ENCODE measurements around the gene ZNF836. TPM values are rescaled to one million over a fixed set of nuclear protein-coding genes. Genes with fewer than 3 reads are reported as not detected.
A peak's percentile ranks its signal among the peaks of the same experiment; 100 is the strongest.
"Not testable (repeated sequence)": the region's sequence is repeated elsewhere in the genome, so short reads cannot be mapped to it uniquely, and the experiment has no call there.

The ZNF836 gene
- 47.7 TPM for total RNA-seq

- FAIRE-seq (no peak), DNase-seq (ENCODE audit: low spot score in 2 of 2) (peak; percentile 59 to 91)
These were observed at the start of gene ZNF836 for GRCh38 chr19:52171321-52172169. Gene ZNF836 (minus strand): TSS chr19:52171621. CDS start chr19:52168072, 3,549 bp downstream.

DNA sequence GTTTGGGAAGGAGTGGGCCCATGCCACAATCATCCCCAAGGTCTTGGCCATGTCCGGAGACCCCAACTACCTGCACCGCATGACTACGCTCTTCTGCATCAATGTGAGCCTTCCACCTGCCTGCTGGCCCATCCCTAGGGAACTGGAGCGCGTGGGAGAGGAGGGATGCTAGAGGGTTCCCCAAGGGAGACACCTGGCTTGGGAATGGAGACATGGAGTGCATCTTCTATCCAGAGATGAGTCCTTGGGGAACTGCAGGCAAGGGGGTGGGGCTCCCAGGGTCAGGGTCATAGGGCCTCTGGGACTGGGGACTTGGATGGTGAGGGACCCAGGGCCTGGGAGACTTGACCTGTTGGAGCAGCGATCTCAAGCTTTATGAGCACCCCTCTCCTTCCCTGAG is 49.6 kb upstream of the ZNF836 start:
- no peak for FAIRE-seq

DNA sequence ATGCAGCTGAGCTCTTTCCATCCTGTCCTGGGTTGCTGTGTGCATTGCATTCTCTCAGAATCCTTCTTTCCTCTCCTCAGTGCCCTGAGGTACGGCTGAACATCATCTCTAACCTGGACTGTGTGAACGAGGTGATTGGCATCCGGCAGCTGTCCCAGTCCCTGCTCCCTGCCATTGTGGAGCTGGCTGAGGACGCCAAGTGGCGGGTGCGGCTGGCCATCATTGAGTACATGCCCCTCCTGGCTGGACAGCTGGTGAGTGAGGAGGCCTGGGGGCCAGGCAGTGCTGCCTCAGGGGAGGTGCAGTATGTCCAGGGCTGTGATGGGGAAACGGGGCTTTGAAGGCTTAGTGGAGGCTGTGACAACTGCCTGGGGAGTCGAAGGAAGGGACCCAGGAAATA is 48.2 kb upstream of the ZNF836 start:
- DNase-seq (ENCODE audit: low spot score in 2 of 2): no peak
- no peak for FAIRE-seq

More for the DNA sequence above, 49.6 kb upstream of the ZNF836 start:
- DNase-seq (ENCODE audit: low spot score in 2 of 2): no peak

GRCh38 chr19:52217576-52217975 is 46.2 kb upstream of the ZNF836 start:
- no peak for DNase-seq (ENCODE audit: low spot score in 2 of 2)

GRCh38 chr19:52216401-52216800 is 45.0 kb upstream of the ZNF836 start:
- DNase-seq (ENCODE audit: low spot score in 2 of 2) (no peak), FAIRE-seq (no peak)

More at GRCh38 chr19:52217576-52217975, 46.2 kb upstream of the ZNF836 start:
- no peak for FAIRE-seq

DNA sequence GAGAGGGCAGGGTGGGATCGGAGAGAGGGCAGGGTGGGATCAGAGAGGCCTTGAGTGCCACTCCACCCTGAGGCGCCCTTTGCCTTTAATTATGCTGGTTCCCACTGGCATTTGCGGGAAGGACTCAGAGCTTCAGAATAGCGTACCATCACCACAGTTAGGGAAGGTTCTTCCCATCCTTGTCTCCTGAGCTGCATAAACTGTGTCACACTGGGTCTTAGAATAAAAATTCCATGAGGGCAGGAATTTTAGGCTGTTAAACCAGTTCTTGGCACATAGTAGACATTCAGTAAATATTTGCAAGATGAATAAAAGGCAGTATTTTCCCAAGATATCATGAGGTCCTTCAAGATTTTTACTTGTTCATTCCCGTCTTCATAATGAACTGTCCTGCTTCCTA is 42.8 kb upstream of the ZNF836 start:
- DNase-seq (ENCODE audit: low spot score in 2 of 2) (no peak), FAIRE-seq (no peak)

- FAIRE-seq (no peak), DNase-seq (ENCODE audit: low spot score in 2 of 2) (no peak)
These were observed 41.3 kb upstream of the ZNF836 start for GRCh38 chr19:52212572-52213255.

- no peak for FAIRE-seq
- no peak for DNase-seq (ENCODE audit: low spot score in 2 of 2)
These were observed 40.6 kb upstream of the ZNF836 start for GRCh38 chr19:52211926-52212571.

DNA sequence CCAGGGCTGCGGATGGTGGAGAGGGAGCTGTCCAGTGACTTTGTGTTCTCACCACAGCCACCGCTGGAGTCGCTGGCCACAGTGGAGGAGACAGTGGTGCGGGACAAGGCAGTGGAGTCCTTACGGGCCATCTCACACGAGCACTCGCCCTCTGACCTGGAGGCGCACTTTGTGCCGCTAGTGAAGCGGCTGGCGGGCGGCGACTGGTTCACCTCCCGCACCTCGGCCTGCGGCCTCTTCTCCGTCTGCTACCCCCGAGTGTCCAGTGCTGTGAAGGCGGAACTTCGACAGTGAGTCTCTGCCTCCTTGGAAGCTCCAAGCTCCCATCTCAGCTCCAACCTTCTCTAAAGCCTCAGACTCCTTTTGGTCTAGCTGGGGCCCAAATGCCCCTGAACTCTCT is 39.8 kb upstream of the ZNF836 start:
- no peak for FAIRE-seq

DNA sequence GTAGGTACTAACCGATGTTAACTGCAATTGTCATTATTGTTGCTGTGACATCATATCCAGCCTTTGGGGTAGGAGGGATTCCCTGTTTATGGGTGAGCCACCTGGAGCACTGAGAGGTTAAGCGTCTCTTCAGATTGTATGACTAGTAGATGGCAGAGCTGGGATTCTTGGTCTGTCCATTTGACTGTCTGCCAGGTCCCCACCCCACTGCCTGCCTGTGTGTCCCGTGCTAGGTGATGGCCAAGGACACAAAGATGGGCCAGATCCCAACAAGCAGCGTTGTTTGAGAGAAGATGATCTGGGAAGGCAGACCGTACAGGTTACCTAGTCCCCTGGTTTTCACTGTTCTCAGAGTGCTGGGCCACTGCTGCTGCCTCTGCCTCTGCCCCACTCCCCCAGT is 35.1 kb upstream of the ZNF836 start:
- no peak for DNase-seq (ENCODE audit: low spot score in 2 of 2)
- FAIRE-seq: no peak

More for the DNA sequence above, 39.8 kb upstream of the ZNF836 start:
- DNase-seq (ENCODE audit: low spot score in 2 of 2): no peak

DNA sequence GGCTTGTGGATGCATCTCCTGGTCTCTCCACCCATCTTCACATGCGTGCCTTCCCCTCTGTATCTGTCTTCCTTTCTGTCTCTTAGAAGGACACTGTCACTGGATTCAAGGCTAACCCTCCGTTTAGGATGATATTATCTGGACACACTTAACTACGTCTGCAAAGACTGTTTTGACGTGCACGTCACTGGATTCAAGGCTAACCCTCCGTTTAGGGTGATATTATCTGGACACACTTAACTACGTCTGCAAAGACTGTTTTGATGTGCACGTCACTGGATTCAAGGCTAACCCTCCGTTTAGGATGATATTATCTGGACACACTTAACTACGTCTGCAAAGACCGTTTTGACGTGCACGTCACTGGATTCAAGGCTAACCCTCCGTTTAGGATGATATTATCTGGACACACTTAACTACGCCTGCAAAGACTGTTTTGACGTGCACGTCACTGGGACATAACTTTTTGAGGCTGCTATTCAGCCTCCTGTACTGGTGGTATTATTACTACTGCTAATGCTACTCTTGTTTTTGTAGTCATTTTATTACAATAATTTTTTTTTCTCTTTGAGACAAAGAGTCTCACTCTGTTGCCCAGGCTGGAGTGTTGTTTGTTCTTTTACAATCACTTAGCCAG is 29.5 kb upstream of the ZNF836 start:
- not testable (repeated sequence) for DNase-seq (ENCODE audit: low spot score in 2 of 2); FAIRE-seq

DNA sequence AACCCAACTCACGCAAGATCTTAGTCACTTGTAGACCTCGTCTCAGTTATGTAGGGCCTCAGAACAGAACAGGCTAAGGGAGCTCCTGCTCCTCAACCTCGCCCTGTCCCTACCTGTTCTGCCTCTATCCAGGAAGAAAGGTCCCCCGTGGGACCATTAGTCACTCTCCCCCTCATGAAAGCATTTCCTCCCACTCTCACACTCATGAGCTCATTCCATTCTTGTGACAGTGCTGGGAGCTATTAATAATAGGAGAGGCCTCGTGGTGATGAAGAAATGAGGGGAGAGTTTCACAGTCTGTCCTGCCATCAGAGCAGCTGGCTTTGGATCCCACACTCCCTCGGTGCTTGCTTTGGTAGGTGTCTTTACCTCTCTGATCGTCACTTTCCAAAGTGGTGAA is 28.6 kb upstream of the ZNF836 start:
- DNase-seq (ENCODE audit: low spot score in 2 of 2) (no peak), FAIRE-seq (no peak)

GRCh38 chr19:52198678-52199077 is 27.3 kb upstream of the ZNF836 start:
- FAIRE-seq (no peak), DNase-seq (ENCODE audit: low spot score in 2 of 2) (no peak)

GRCh38 chr19:52197964-52198363 is 26.5 kb upstream of the ZNF836 start:
- DNase-seq (ENCODE audit: low spot score in 2 of 2): no peak
- FAIRE-seq: no peak

- DNase-seq (ENCODE audit: low spot score in 2 of 2) (no peak), FAIRE-seq (no peak)
These were observed 25.0 kb upstream of the ZNF836 start for GRCh38 chr19:52196256-52196967.

DNA sequence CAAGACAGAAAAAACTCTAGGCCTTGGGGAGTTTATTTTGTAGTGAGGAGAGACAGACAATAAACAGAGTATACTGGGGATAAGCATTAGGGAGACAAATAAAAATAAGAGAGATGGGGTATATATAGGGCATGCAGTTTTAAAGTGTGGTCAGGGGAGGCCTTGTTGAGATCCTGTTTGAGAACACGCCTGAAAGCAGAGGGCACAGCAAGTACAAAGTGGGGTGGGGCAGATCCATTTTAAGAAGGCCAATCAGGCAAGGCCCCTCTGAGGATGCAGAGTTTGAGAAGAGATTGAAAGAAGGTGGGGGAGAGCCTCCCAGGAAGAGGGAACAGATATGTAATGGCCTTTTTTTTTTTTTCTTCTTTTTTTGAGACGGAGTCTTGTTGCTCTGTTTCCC is 20.5 kb upstream of the ZNF836 start:
- DNase-seq (ENCODE audit: low spot score in 2 of 2): no peak
- FAIRE-seq: no peak

- FAIRE-seq: no peak
- no peak for DNase-seq (ENCODE audit: low spot score in 2 of 2)
These were observed 20.0 kb upstream of the ZNF836 start for GRCh38 chr19:52191389-52191788.

- FAIRE-seq: no peak
- no peak for DNase-seq (ENCODE audit: low spot score in 2 of 2)
These were observed 19.3 kb upstream of the ZNF836 start for GRCh38 chr19:52190487-52191293.

All from frontal cortex (tissue), 4 donors.